GM23338 (cell line): ENCODE measurements around the gene HENMT1. TPM values are rescaled to one million over a fixed set of nuclear protein-coding genes. Genes with fewer than 3 reads are reported as not detected.

Experiments used
- ATAC-seq: fragments of 200-7000 bp; cut with Tn5 transposase; 3 replicates; pipeline ENCODE4 v1.9.1; 2020
- DNase-seq: peaks from one replicate; pipeline ENCODE4 v3.0.0-alpha.2; 2015; ENCODE audit warnings: low spot score
- H2AFZ ChIP-seq: fragments of 200-600 bp; sonication (generic); 2 replicates; pipeline ENCODE4 v1.8.0; 2016; ENCODE audit warnings: antibody characterized with exemption, mild to moderate bottlenecking, moderate library complexity
- H3F3A ChIP-seq: fragments of 200-600 bp; sonication (generic); replicated peaks from 2 replicates; pipeline ENCODE4 v1.8.0; 2017; ENCODE audit warnings: antibody characterized with exemption, mixed run types, low read depth
- H3K27ac ChIP-seq: fragments of 200-600 bp; sonication (generic); 2 replicates; pipeline ENCODE4 v1.6.1; 2016; ENCODE audit warnings: low read depth
- H3K27me3 ChIP-seq: fragments of 200-600 bp; sonication (generic); 2 replicates; pipeline ENCODE4 v1.8.0; 2016; ENCODE audit warnings: mild to moderate bottlenecking, mixed run types, moderate library complexity; ENCODE audit not compliant: insufficient read depth
- H3K36me3 ChIP-seq: fragments of 200-600 bp; sonication (generic); 2 replicates; pipeline ENCODE4 v1.8.0; 2016; ENCODE audit warnings: mild to moderate bottlenecking; ENCODE audit not compliant: insufficient read depth
- H3K4me1 ChIP-seq: fragments of 200-600 bp; sonication (generic); 2 replicates; pipeline ENCODE4 v1.8.0; 2016; ENCODE audit warnings: mild to moderate bottlenecking, moderate library complexity; ENCODE audit not compliant: insufficient read depth
- H3K4me2 ChIP-seq: fragments of 200-600 bp; sonication (generic); 2 replicates; pipeline ENCODE4 v1.7.1; 2017; ENCODE audit warnings: mixed run types
- H3K4me3 ChIP-seq: fragments of 200-600 bp; sonication (generic); 2 replicates; pipeline ENCODE4 v1.6.1; 2016; ENCODE audit warnings: mixed run types
- H3K79me2 ChIP-seq: fragments of 200-600 bp; sonication (generic); replicated peaks from 2 replicates; pipeline ENCODE4 v1.8.0; 2017; ENCODE audit warnings: mild to moderate bottlenecking; ENCODE audit not compliant: insufficient read depth
- H3K9me2 ChIP-seq: fragments of 200-600 bp; sonication (generic); 2 replicates; pipeline ENCODE4 v1.8.0; 2017; ENCODE audit not compliant: insufficient read depth
- H4K20me1 ChIP-seq: fragments of 200-600 bp; sonication (generic); replicated peaks from 2 replicates; pipeline ENCODE4 v1.8.0; 2017; ENCODE audit warnings: mild to moderate bottlenecking; ENCODE audit not compliant: insufficient read depth
- H3K27ac Mint-ChIP-seq: 2 replicates; pipeline ENCODE4 v1.8.0; 2020; ENCODE audit warnings: inconsistent platforms, mild to moderate bottlenecking, moderate library complexity, mixed read lengths
- H3K27me3 Mint-ChIP-seq: 3 replicates; pipeline ENCODE4 v1.8.0; 2022; ENCODE audit warnings: low read depth, mild to moderate bottlenecking, moderate library complexity, mixed read lengths, inconsistent platforms; ENCODE audit not compliant: insufficient read depth, poor library complexity
- H3K36me3 Mint-ChIP-seq: 3 replicates; pipeline ENCODE4 v1.8.0; 2021; ENCODE audit warnings: low read depth, mild to moderate bottlenecking, inconsistent platforms, moderate library complexity, mixed read lengths
- H3K4me1 Mint-ChIP-seq: 3 replicates; pipeline ENCODE4 v1.8.0; 2020; ENCODE audit warnings: mild to moderate bottlenecking, inconsistent platforms, mixed read lengths
- H3K4me3 Mint-ChIP-seq: 3 replicates; pipeline ENCODE4 v1.8.0; 2021; ENCODE audit warnings: moderate library complexity, mild to moderate bottlenecking, inconsistent platforms, mixed read lengths
- H3K9me3 Mint-ChIP-seq: 3 replicates; pipeline ENCODE4 v1.8.0; 2020; ENCODE audit warnings: moderate library complexity, mild to moderate bottlenecking, inconsistent platforms, mixed read lengths
- CREB1 ChIP-seq: fragments of 250-450 bp; sonication (Bioruptor Pico); IDR thresholded peaks from 2 replicates; pipeline ENCODE4 v1.5.0; 2020; ENCODE audit warnings: low read depth, mild to moderate bottlenecking, moderate library complexity
- ETS1 ChIP-seq: IDR thresholded peaks from 2 replicates; pipeline ENCODE4 v1.6.1; 2016; ENCODE audit warnings: antibody characterized with exemption
- JUNB ChIP-seq: IDR thresholded peaks from one replicate; pipeline ENCODE4 v1.6.1; 2016; ENCODE audit warnings: antibody characterized with exemption; ENCODE audit not compliant: unreplicated experiment
- NANOG ChIP-seq: IDR thresholded peaks from 2 replicates; pipeline ENCODE4 v1.6.1; 2016; ENCODE audit warnings: antibody characterized with exemption, borderline replicate concordance
- POLR2AphosphoS5 ChIP-seq: IDR thresholded peaks from 2 replicates; pipeline ENCODE4 v1.6.1; 2016; ENCODE audit warnings: antibody characterized with exemption, low read depth
- polyA plus RNA-seq: library from polyadenylated mRNA; unstranded; fragments of >200 nt; fragmentation: Nextera tagmentation; extraction: Ambion mirVana; gene quantifications from 2 replicates; pipeline ENCODE4 v1.2.1, GENCODE V29; 2016
- total RNA-seq: library from RNA; depleted of rRNA; stranded (reverse); fragments of >200 nt; shearing (Covaris generic); gene quantifications from 2 replicates; pipeline ENCODE4 v1.2.3, GENCODE V29; 2014
- TF ChIP-seq, protein P1 (sequence below), 2 experiments: fragments of 200-600 bp in 1 of 2; sonication (generic) in 1 of 2; conservative IDR thresholded peaks; 2 replicates each; pipeline versions ENCODE4 v1.5.1 to v1.6.1; 2016 to 2017; ENCODE audit warnings: antibody characterized with exemption in 2 of 2, low read depth in 2 of 2, mild to moderate bottlenecking in 2 of 2, moderate library complexity in 1 of 2

The HENMT1 gene
- total and polyA plus RNA-seq, 2 experiments from 2014 or later, result 4.7 to 9.7 TPM

DNA sequence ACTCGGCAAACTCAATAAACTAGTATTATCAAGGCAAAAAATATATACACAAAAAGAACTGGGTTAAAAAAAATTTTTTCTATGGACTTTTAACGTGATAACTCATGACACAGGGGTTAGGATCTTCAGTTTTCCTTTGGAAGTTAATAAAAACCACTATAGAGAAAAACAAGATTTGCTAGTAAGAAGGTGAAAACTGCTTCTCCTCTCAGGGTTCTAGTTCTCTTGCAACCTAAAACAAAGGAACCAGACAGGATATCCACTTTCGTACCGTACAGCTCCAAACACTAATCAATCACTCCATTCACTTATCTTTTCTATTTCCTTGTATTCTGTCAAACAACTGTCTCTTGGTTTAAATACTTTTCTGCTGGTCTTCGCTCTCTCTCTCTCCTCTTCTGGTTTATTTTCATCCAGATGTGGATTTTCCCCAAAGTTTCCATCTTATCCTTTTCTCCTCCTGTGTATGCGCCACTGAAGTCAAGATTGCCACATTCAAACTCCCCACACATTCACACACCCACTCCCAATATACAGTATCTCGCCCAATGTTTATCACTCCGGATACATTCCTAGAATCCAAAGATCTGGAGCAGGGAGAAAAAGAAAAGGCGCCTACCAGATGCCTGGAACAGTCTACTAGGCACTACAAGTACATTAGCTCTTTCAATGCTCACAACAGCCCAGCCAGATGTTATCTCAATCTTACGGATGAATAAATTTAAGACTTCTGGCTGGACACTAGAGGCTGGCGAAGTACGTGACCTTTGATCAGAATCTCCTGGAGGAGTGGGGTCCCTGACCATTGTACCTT, 30.4 kb upstream of the HENMT1 start:
- H3K27me3 ChIP-seq, result no peaks in the 10 kb centered on the region
- H3K4me3 ChIP-seq, result peak overlapping the region; percentile 92
- no peak; the same call in 2 of the 3 replicates for ATAC-seq
- H3K9me2 ChIP-seq, result no peaks in the 10 kb centered on the region
- peaks cover 53% of the 10 kb centered on the region for H3K79me2 ChIP-seq
- Mint-ChIP-seq H3K4me1 (peaks cover 15% of the 10 kb centered on the region; the same call in 2 of the 3 replicates), H3K9me3 (no peaks in the 10 kb centered on the region; the same call in 2 of the 3 replicates), H3K27me3 (peaks cover 10% of the 10 kb centered on the region), H3K27ac (peak overlapping the region; percentile 99), H3K36me3 (peaks cover 33% of the 10 kb centered on the region), H3K4me3 (peak overlapping the region; percentile 94)
- no peak overlapping the region for H2AFZ ChIP-seq
- H3K4me2 ChIP-seq, result peak overlapping the region; percentile 88
- peaks cover 10% of the 10 kb centered on the region for H3K36me3 ChIP-seq
- H3F3A ChIP-seq, result no peaks in the 10 kb centered on the region
- H3K4me1 ChIP-seq, result peaks cover 8% of the 10 kb centered on the region
- H3K27ac ChIP-seq, result peak overlapping the region; percentile 97
- peaks cover 22% of the 10 kb centered on the region for H4K20me1 ChIP-seq
- TF ChIP-seq ETS1 (no peak), POLR2AphosphoS5 (no peak), CREB1 (CRISPR knock-in tag) (no peak), JUNB (no peak), NANOG (no peak)
- TF ChIP-seq, protein P1, sequence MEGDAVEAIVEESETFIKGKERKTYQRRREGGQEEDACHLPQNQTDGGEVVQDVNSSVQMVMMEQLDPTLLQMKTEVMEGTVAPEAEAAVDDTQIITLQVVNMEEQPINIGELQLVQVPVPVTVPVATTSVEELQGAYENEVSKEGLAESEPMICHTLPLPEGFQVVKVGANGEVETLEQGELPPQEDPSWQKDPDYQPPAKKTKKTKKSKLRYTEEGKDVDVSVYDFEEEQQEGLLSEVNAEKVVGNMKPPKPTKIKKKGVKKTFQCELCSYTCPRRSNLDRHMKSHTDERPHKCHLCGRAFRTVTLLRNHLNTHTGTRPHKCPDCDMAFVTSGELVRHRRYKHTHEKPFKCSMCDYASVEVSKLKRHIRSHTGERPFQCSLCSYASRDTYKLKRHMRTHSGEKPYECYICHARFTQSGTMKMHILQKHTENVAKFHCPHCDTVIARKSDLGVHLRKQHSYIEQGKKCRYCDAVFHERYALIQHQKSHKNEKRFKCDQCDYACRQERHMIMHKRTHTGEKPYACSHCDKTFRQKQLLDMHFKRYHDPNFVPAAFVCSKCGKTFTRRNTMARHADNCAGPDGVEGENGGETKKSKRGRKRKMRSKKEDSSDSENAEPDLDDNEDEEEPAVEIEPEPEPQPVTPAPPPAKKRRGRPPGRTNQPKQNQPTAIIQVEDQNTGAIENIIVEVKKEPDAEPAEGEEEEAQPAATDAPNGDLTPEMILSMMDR (conservative IDR thresholded peaks at IDR 0.05; ENCODE audit: low read depth in 2 of 2), result no peak
- no peak for DNase-seq

DNA sequence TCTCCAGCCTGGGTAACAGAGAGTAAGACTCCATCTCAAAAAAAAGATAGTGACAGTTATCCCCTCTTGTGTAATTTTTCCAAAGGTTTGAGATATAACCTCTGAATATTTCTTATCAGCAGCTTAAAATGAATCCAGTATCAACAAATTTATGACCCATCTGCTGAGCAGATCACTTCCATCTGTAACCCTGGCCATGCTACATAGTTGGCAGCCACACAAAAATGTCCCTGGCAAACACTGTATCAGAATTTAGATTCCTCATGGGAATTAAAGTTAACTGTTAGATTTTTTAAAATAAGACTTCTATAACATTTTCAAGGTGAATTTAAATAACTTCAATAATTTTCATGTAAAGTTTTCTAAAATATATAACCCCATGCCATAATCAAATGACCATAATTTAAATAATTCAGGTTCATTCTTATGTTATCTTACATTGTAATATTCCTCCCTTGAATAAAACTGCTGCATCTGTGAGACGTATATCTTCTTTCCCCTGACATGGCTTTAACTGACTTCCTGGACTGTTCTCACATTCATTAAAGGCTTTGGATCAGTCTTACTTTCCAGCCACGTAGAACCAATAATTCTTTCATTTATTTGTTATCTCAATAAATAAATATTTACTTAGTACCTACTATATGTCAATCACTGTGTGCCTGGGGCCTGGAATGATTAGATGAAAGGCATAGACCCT, 25.9 kb upstream of the HENMT1 start:
- Mint-ChIP-seq H3K27me3 (peaks cover 2% of the 10 kb centered on the region), H3K4me3 (no peak overlapping the region), H3K36me3 (no peaks in the 10 kb centered on the region), H3K9me3 (no peaks in the 10 kb centered on the region), H3K27ac (no peak overlapping the region), H3K4me1 (peaks cover 26% of the 10 kb centered on the region)
- Histone ChIP-seq H3K4me2 (no peak overlapping the region), H3K27ac (no peak overlapping the region), H3K4me3 (no peak overlapping the region), H3K79me2 (peaks cover 11% of the 10 kb centered on the region), H3K27me3 (no peaks in the 10 kb centered on the region), H3K36me3 (no peaks in the 10 kb centered on the region), H2AFZ (no peak overlapping the region), H3K4me1 (peaks cover 5% of the 10 kb centered on the region), H4K20me1 (no peaks in the 10 kb centered on the region), H3K9me2 (no peaks in the 10 kb centered on the region), H3F3A (no peaks in the 10 kb centered on the region)
- no peak for TF ChIP-seq ETS1
- DNase-seq (no peak), ATAC-seq (no peak)
